H1 (cell line): ENCODE data around the gene HMGCLL1. TPM values are rescaled to one million over a fixed set of nuclear protein-coding genes. Genes with fewer than 3 reads are reported as not detected.

Experiments used
- BACH1 ChIP-seq: IDR thresholded peaks from 2 replicates; pipeline ENCODE4 v1.6.1; 2012; ENCODE audit warnings: low read length, improper control_type of control experiment
- CTBP2 ChIP-seq: IDR thresholded peaks from 2 replicates; pipeline ENCODE4 v1.7.0; 2011; ENCODE audit warnings: borderline replicate concordance, mild to moderate bottlenecking, moderate library complexity, mixed read lengths, low read length; ENCODE audit not compliant: insufficient read depth, insufficient read length
- JUN ChIP-seq: IDR thresholded peaks from 2 replicates; pipeline ENCODE4 v1.6.1; 2011; ENCODE audit warnings: low read depth, mild to moderate bottlenecking, improper control_type of control experiment, low read length
- PHF8 ChIP-seq: fragments of 200-600 bp; sonication (generic); conservative IDR thresholded peaks from 2 replicates; pipeline ENCODE4 v1.7.1; 2012; ENCODE audit warnings: low read depth, mild to moderate bottlenecking, inconsistent platforms, low read length, moderate library complexity
- SP4 ChIP-seq: IDR thresholded peaks from 2 replicates; pipeline ENCODE4 v1.6.1; 2012; ENCODE audit warnings: low read length, inconsistent platforms
- polyA plus RNA-seq, 7 experiments: library from polyadenylated mRNA; depleted of rRNA in 3 of 7; stranded (reverse) in 5 of 7; unstranded in 2 of 7; fragments of >200 nt in 5 of 7; fragments of 200-250 nt in 2 of 7; gene quantifications; 1 replicate in 5 of 7; 2 replicates in 1 of 7; 4 replicates in 1 of 7; pipeline versions ENCODE4 v1.2.1 to v1.2.3, GENCODE V29; 2011 to 2013; ENCODE audit warnings: missing spikeins in 2 of 7, mixed read lengths in 2 of 7
- total RNA-seq: library from RNA; stranded (reverse); fragmentation: NEBNext Ultra II Directional; extraction: Animal tissue kit (Norgen Biotek cat#: 25700); gene quantifications from 2 replicates; pipeline ENCODE4 v1.2.1, GENCODE V29; 2021
- TF ChIP-seq, protein P1 (sequence below): IDR thresholded peaks from 2 replicates; pipeline ENCODE4 v1.6.1; 2012; ENCODE audit warnings: low read length, inconsistent platforms

HMGCLL1 gene
- total and polyA plus RNA-seq, 2 of the 8 experiments (the other 6 are each of a cell fraction or from before 2014, with no cell fraction given): 0.06 to 0.41 TPM

DNA sequence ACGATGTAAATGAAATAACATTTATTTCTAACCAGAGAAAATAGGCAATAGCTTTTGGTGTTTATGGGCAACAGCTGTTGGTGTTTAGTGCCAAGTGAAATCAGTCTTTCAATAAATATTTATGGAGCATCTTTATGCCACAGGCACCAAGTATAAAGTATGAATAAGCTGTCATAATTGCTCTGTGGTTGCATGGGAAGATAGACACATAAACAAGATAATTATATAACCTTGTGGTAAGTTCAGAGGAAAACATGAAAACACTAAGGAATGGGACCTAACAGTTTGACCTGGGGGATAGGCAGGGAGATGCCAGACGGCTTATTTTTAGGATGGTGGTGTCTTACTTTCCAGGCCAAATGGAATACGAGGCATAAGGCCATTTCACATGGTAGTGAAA, 140.8 kb downstream of the HMGCLL1 start (continued):
- TF ChIP-seq BACH1 (no peak), CTBP2 (no peak), PHF8 (no peak), JUN (no peak), SP4 (no peak)
- TF ChIP-seq, protein P1, sequence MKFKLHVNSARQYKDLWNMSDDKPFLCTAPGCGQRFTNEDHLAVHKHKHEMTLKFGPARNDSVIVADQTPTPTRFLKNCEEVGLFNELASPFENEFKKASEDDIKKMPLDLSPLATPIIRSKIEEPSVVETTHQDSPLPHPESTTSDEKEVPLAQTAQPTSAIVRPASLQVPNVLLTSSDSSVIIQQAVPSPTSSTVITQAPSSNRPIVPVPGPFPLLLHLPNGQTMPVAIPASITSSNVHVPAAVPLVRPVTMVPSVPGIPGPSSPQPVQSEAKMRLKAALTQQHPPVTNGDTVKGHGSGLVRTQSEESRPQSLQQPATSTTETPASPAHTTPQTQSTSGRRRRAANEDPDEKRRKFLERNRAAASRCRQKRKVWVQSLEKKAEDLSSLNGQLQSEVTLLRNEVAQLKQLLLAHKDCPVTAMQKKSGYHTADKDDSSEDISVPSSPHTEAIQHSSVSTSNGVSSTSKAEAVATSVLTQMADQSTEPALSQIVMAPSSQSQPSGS: no peak
